PC-3 (cell line): ENCODE data around the gene NAGPA.

Experiments
- CTCF ChIP-seq: fragments of 300-600 bp; sonication (generic); conservative IDR thresholded peaks from 2 replicates; pipeline ENCODE4 v1.5.1; 2017; ENCODE audit warnings: antibody characterized with exemption, low read depth, mild to moderate bottlenecking, low read length
- EZH2 ChIP-seq: fragments of 300-600 bp; sonication (generic); IDR thresholded peaks from one replicate; pipeline ENCODE4 v1.6.1; 2017; ENCODE audit warnings: antibody characterized with exemption, mild to moderate bottlenecking, low read length; ENCODE audit not compliant: unreplicated experiment
- EZH2phosphoT487 ChIP-seq: fragments of 300-600 bp; sonication (generic); IDR thresholded peaks from 2 replicates; pipeline ENCODE4 v1.6.1; 2018; ENCODE audit warnings: mild to moderate bottlenecking, antibody characterized with exemption, low read length, borderline replicate concordance

DNA sequence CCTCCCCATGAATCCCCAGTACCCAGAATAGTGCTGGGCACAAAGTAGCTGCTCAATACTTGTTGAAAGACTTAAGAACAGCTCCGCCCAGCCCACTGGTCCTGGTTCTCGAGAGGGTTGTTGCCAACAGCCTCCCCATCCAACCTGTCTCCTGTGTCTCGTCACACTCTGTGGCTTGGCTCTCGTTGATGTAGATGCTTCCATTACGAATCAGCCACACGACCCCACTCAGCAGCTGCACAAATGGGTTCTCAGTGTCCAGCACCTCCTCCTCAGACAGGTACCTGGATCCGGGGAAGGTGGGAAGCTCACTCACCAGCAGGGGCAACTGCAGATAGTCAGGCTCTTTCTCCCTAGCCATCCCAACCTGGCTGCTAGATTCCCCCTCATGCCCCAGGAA is 2.1 kb downstream of the NAGPA start:
- TF ChIP-seq CTCF: no peak
- TF ChIP-seq EZH2phosphoT487: no peak
- TF ChIP-seq EZH2: no peak
